Transverse colon (tissue), 3 donors: Measurements from ENCODE around the gene OSGIN1.

Experiments
- POLR2A ChIP-seq: fragments of 450-650 bp; IDR thresholded peaks from one replicate; pipeline ENCODE4 v1.6.1; 2016; ENCODE audit warnings: antibody characterized with exemption, mild to moderate bottlenecking, moderate library complexity
- TF ChIP-seq, protein P1 (sequence below), 5 experiments: fragments of 200-600 bp in 3 of 5; fragments of 450-650 bp in 2 of 5; sonication (generic) in 3 of 5; IDR thresholded peaks; 1 replicate in 2 of 5; 2 replicates in 3 of 5; pipeline ENCODE4 v1.5.1; 2016 to 2017; ENCODE audit warnings: antibody characterized with exemption in 5 of 5, inconsistent platforms in 3 of 5, mild to moderate bottlenecking in 2 of 5, moderate library complexity in 1 of 5

DNA sequence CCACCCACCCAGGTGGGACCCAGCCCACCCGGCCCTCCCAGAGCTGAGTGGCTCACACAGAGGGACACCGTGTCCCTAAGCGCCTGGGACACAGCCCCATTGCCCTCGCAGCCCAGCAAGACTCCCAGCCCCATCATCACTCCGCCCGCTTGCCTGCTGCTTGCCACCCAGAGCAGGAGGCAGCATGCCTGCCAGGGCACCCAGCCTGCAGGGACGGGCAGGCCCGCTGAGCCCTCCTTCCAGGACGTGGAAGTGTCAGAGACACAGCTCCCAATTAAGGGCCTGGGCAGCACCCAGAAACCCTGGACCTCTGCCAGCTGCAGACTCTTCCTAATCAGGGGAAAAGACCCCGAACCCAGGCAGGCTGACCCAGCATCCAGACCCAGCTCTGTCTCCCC, 17.2 kb upstream of the OSGIN1 start:
- TF ChIP-seq, protein P1, sequence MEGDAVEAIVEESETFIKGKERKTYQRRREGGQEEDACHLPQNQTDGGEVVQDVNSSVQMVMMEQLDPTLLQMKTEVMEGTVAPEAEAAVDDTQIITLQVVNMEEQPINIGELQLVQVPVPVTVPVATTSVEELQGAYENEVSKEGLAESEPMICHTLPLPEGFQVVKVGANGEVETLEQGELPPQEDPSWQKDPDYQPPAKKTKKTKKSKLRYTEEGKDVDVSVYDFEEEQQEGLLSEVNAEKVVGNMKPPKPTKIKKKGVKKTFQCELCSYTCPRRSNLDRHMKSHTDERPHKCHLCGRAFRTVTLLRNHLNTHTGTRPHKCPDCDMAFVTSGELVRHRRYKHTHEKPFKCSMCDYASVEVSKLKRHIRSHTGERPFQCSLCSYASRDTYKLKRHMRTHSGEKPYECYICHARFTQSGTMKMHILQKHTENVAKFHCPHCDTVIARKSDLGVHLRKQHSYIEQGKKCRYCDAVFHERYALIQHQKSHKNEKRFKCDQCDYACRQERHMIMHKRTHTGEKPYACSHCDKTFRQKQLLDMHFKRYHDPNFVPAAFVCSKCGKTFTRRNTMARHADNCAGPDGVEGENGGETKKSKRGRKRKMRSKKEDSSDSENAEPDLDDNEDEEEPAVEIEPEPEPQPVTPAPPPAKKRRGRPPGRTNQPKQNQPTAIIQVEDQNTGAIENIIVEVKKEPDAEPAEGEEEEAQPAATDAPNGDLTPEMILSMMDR (IDR thresholded peaks at IDR 0.05) = no peak
- TF ChIP-seq POLR2A = no peak
